Ecto neural progenitor cell (in vitro differentiated cells): ENCODE results near the gene OCRL.

Source experiments
- DNase-seq: peaks from one replicate; pipeline ENCODE4 v3.0.0-alpha.2; 2018; ENCODE audit warnings: low spot score

OCRL gene

GRCh38 chrX:129585691-129586090, 45.6 kb downstream of the OCRL start:
- no peak for DNase-seq

GRCh38 chrX:129586446-129586845, 46.4 kb downstream of the OCRL start:
- no peak for DNase-seq

GRCh38 chrX:129590596-129590995, 50.5 kb downstream of the OCRL start:
- no peak for DNase-seq

DNA sequence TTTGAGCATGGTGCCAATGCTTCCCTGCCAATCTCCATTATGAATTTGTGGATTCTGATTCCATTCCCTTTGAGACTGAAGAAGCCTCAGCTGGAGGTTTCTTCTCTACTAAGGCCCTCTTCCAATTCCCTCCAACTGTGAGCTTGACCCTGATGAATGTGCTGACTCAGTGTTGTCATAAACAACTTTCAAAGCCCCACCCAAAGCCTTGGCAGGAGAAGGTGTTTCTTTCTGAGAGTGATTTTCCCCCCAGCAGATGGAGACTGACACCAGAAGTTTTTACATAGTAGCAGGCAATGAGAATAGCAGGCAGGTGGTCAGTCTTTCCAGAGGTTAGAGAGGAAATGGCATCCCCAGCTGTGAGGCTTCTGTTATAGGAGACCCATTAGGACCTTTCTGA, 53.1 kb downstream of the OCRL start:
- DNase-seq: no peak

GRCh38 chrX:129594781-129595180, 54.7 kb downstream of the OCRL start:
- DNase-seq: peak; percentile 1

GRCh38 chrX:129596077-129596476, 56.0 kb downstream of the OCRL start:
- DNase-seq: no peak

DNA sequence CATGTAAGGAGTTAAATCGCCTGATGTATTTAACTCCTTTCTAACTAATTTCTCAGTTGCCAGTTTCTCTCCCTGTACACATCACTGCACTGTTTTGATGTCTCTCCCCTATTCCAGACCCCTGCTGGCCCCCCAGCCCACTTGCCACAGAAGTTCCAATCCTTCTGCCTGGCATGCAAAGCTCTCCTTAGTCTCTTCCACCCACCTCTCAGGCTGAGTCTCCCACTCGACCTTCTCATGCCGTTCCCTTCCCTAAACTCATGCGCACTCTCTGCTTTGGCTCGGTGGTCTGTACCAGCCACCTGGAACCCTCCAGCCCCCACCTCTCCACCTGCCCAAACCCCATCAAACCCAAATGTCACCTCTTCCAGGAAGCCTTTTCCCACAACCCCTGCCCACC, 57.8 kb downstream of the OCRL start:
- DNase-seq: no peak

- no peak for DNase-seq
Measured at GRCh38 chrX:129599499-129599898, 59.4 kb downstream of the OCRL start.

DNA sequence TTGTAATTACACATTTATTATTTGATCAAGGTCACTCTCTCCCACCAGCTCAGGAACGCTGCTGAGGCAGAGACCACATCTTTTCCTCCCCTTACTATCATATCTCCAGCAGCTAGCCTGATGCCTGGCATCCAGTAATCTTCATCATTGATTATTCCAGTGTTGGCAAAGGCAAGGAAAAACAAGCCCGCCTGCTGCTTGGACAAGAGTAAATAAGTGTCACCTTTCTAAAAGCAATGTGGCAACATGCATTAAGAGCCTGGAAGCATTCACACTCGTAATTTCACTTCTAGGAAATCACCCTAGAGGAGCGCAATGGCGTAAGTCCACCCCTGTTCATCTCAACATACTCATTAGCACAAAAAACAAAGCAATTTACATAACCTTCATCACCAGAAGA, 59.9 kb downstream of the OCRL start:
- no peak for DNase-seq

- no peak for DNase-seq
Measured at GRCh38 chrX:129600981-129601424, 60.9 kb downstream of the OCRL start.

GRCh38 chrX:129606918-129607317, 66.9 kb downstream of the OCRL start:
- no peak for DNase-seq

DNA sequence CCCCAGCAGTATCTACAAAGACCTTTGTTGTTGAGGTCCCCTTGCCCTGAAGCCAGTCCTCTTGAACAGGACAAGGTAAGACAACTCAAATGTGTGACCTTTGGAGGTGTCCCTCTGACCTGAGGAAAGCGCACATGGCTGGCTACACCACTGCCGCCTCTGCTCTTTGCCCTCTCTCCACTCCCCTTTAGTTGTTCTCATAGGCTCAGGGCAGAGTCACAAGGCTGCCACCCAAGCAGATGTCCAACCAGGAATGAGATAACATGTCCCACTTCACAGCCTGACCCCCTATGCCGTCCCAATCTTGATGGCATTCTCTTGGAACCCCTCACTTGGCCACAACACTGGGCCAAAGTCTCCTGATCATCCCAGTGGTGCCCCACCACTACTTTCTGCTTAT, 68.4 kb downstream of the OCRL start:
- no peak for DNase-seq

DNA sequence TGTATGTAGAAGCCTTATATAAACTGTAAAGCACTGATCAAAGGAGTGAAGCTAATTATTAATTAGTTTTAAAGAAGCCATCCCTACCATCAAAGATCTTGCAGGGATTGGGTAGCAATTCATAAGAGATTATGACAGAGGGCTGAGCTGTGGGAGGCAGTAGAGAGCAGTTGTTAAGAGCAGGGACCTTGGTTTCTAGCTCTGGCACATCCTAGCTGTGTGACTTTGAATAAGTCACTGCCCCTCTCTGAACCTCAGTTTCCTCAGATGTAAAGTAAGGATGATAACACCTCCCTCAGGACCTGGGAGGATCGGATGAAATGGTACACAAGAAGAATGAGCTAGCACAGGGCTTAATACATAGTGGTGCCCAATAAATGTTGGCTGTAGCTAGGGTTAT, 69.3 kb downstream of the OCRL start:
- DNase-seq: no peak

GRCh38 chrX:129612396-129612795, 72.3 kb downstream of the OCRL start:
- DNase-seq: no peak

DNA sequence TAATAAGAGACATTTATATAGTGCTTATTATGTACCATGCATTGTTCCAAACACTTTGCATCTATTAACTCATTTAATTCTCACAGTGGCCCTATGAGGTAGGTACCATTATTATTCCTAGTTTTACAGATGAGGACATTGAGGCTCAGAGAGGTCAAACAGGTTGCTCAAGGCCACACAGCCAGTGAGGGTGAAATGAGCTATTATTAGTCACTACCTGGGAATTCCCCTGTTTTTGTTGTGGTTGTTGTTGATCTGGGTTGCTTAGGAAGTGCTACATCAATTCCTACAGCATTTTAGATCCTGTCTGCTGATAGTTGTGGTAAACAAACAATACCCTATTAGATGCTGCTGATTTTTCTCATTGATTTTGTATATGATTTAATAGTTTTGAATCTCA, 73.5 kb downstream of the OCRL start:
- DNase-seq: no peak

DNA sequence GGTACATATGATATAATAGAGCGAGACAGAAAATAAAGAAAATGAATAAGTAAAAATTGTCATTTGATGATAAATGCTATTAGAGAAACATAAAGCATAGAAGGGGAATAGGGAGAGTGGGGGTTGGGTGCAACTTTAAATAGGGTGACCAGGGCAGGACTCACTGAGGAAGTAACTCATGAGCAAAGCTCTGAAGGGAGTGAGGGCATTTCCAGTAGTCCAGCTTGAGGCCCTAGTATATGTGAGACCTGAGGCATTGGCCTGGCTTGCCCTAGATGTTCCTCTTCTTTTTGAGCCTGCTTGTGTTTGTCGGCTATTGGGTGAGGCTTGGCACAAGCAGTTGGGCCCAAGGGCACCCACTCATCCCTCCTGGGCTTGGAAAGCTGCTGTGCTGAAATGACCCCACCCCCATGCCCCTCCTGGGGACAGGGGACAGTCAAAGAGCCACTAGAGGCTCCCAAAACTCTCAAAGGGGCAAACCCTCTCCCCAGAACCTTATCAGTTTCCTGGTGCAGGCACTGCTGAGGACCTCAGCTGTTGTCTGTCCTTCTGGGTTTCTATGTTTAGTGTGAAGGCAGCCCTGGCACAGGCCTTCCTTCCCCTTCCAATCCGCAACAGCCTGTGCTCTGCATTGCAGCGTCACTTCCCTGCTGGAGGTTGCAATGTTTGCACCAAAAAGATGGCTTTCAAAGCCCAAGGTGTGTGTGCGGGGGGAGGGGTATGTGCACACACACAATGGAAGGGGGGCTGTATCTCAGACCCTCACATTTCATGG, 74.6 kb downstream of the OCRL start:
- no peak for DNase-seq

DNA sequence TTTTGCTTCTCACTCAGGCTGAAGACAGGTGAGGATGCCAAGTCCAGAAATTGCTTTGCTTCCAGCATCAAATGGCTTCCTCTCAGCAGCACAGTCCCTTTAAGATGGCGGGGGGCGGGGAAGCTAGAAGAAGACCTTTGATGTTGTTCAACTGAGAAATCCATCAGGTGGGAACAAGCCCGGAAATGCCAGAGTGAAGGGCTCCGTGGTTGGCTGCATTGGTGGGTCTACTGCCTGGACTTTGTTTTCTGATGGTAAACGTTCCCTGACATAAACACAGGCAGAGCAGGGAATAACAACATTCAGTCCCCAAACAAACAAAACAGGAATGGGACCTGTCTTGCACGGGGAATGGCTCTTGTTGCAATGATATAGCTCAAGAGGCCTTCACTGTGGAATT, 77.4 kb downstream of the OCRL start:
- DNase-seq: no peak

- DNase-seq: no peak
Measured at GRCh38 chrX:129618997-129619396, 78.9 kb downstream of the OCRL start.

- peak; percentile 60 for DNase-seq
Measured at GRCh38 chrX:129622757-129623301, 82.8 kb downstream of the OCRL start.

- no peak for DNase-seq
Measured at GRCh38 chrX:129626026-129626425, 86.0 kb downstream of the OCRL start.

DNA sequence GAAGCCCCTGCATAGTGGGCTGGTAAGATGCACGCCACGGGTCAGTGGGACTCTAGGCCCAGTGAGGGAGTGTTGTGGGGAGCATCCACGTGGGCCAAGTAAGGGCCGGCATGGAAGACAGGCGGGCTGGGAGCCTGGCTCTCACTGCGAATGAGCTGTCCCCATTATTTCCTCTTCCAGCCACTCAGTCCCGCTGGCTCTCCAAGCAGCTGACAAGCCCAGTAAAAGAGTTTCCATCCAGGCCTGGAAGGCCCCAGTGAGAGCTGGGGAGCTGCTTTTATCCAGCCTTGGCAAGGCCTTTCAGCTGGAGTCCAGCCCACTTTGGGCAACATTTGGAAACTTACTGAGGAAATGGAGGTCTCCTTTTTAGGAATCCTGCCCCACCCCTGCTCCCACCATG, 89.8 kb downstream of the OCRL start:
- no peak for DNase-seq

GRCh38 chrX:129631849-129632248, 91.8 kb downstream of the OCRL start:
- DNase-seq: no peak

GRCh38 chrX:129632443-129632842, 92.4 kb downstream of the OCRL start:
- no peak for DNase-seq

GRCh38 chrX:129634541-129634940, 94.5 kb downstream of the OCRL start:
- peak; percentile 56 for DNase-seq
